HEK293T (cell line): Measurements from ENCODE around the gene UBAC1.

Source experiments
- CTCF ChIA-PET: fragments of 350-600 bp; formaldehyde crosslinking; extraction: SDS; loops from one replicate; lab custom pipeline; 2021; ENCODE audit warnings: antibody characterized with exemption, inconsistent platforms; lab: Yijun Ruan, JAX
- POLR2A ChIA-PET: fragments of 350-600 bp; formaldehyde crosslinking; extraction: SDS; loops from one replicate; lab custom pipeline; 2020; ENCODE audit warnings: antibody characterized with exemption, inconsistent platforms; lab: Yijun Ruan, JAX
- DNase-seq: peaks from one replicate; pipeline ENCODE4 v3.0.0; 2012; ENCODE audit warnings: mixed read lengths; ENCODE audit errors: extremely low spot score
- ARNT ChIP-seq: fragments of 450-650 bp; IDR thresholded peaks from 2 replicates; pipeline ENCODE4 v1.6.1; 2017; ENCODE audit warnings: mild to moderate bottlenecking
- BHLHE40 ChIP-seq: fragments of 450-650 bp; IDR thresholded peaks from 2 replicates; pipeline ENCODE4 v1.6.1; 2016; ENCODE audit warnings: mild to moderate bottlenecking, moderate library complexity, borderline replicate concordance
- CTBP1 ChIP-seq: fragments of 450-650 bp; IDR thresholded peaks from 2 replicates; pipeline ENCODE4 v1.6.1; 2016; ENCODE audit warnings: borderline replicate concordance
- ELF4 ChIP-seq: fragments of 450-650 bp; IDR thresholded peaks from 2 replicates; pipeline ENCODE4 v1.6.1; 2017; ENCODE audit warnings: antibody characterized with exemption
- FOXA1 ChIP-seq: fragments of 450-650 bp; IDR thresholded peaks from 2 replicates; pipeline ENCODE4 v1.6.1; 2016; ENCODE audit warnings: mild to moderate bottlenecking
- FOXK2 ChIP-seq: fragments of 450-650 bp; IDR thresholded peaks from 2 replicates; pipeline ENCODE4 v1.6.1; 2016; ENCODE audit warnings: mild to moderate bottlenecking
- FOXM1 ChIP-seq: fragments of 450-650 bp; IDR thresholded peaks from 2 replicates; pipeline ENCODE4 v1.6.1; 2017; ENCODE audit warnings: mild to moderate bottlenecking, borderline replicate concordance
- HDGF ChIP-seq: fragments of 450-650 bp; IDR thresholded peaks from 2 replicates; pipeline ENCODE4 v1.6.1; 2017; ENCODE audit warnings: antibody characterized with exemption, borderline replicate concordance
- L3MBTL2 ChIP-seq: fragments of 450-650 bp; conservative IDR thresholded peaks from 2 replicates; pipeline ENCODE4 v1.6.1; 2016; ENCODE audit warnings: mild to moderate bottlenecking
- LEF1 ChIP-seq: fragments of 450-650 bp; IDR thresholded peaks from 2 replicates; pipeline ENCODE4 v1.6.1; 2017; ENCODE audit warnings: mild to moderate bottlenecking, borderline replicate concordance
- NFRKB ChIP-seq: fragments of 450-650 bp; IDR thresholded peaks from 2 replicates; pipeline ENCODE4 v1.6.1; 2016; ENCODE audit warnings: mild to moderate bottlenecking, moderate library complexity
- SP1 ChIP-seq: fragments of 450-650 bp; IDR thresholded peaks from 2 replicates; pipeline ENCODE4 v1.6.1; 2017
- SUZ12 ChIP-seq: fragments of 450-650 bp; IDR thresholded peaks from 2 replicates; pipeline ENCODE4 v1.6.1; 2016; ENCODE audit warnings: mild to moderate bottlenecking
- TARDBP ChIP-seq: fragments of 450-650 bp; IDR thresholded peaks from 2 replicates; pipeline ENCODE4 v1.6.1; 2016
- ZNF384 ChIP-seq: fragments of 450-650 bp; IDR thresholded peaks from 2 replicates; pipeline ENCODE4 v1.6.1; 2016
- TF ChIP-seq, protein P1 (sequence below): fragments of 450-650 bp; IDR thresholded peaks from 2 replicates; pipeline ENCODE4 v1.6.1; 2016

The UBAC1 gene

DNA sequence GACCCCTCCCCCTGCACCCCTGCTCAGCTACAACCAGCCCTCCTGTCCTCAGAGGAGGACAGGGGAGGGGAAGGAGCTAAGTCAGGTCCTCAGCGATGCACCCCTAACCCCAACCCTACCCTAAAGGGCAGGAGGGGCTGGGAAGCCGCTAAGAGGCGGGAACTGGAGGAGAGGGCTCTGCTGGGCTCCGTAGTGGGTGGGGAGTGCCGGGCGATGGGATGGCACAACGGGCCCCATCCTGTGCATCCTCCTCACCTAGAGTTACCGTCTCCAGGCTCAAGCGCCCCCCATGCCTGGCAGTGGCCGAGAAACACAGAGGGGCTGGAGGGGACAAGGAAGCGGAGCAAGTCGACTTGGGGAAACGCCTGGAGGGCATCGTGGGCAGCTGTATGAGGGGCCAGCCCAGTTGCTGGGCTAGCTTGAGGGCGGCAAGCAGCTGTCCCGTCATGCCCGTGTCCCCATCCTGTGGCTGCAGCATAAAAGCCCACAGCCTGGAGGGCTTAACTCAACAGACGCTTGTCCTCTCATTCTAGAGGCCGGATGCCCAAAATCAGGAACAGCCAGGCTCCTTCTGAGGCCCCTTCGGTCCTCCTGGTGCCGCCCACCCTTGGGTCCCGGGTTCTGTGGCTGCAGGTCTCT, 23.0 kb upstream of the UBAC1 start:
- ChIA-PET CTCF (interaction anchor here (1.7 kb wide), 1 partner anchor 16 kb away, joined by 4 read pairs; no protein-coding TSS in a partner anchor), POLR2A (interaction anchor here (0.6 to 1.3 kb wide), 2 partner anchors 9 to 134 kb away, joined by 3 read pairs; partner anchors contain the start of gene TMEM250)
- no peak for TF ChIP-seq TARDBP
- TF ChIP-seq HDGF = no peak
- TF ChIP-seq SP1 = no peak
- TF ChIP-seq FOXA1 = no peak
- TF ChIP-seq, protein P1, sequence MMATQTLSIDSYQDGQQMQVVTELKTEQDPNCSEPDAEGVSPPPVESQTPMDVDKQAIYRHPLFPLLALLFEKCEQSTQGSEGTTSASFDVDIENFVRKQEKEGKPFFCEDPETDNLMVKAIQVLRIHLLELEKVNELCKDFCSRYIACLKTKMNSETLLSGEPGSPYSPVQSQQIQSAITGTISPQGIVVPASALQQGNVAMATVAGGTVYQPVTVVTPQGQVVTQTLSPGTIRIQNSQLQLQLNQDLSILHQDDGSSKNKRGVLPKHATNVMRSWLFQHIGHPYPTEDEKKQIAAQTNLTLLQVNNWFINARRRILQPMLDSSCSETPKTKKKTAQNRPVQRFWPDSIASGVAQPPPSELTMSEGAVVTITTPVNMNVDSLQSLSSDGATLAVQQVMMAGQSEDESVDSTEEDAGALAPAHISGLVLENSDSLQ = no peak
- TF ChIP-seq FOXM1 = no peak
- no peak for TF ChIP-seq NFRKB
- no peak for TF ChIP-seq FOXK2
- no peak; the same call in 1 of the 2 replicates for TF ChIP-seq L3MBTL2
- no peak for DNase-seq

DNA sequence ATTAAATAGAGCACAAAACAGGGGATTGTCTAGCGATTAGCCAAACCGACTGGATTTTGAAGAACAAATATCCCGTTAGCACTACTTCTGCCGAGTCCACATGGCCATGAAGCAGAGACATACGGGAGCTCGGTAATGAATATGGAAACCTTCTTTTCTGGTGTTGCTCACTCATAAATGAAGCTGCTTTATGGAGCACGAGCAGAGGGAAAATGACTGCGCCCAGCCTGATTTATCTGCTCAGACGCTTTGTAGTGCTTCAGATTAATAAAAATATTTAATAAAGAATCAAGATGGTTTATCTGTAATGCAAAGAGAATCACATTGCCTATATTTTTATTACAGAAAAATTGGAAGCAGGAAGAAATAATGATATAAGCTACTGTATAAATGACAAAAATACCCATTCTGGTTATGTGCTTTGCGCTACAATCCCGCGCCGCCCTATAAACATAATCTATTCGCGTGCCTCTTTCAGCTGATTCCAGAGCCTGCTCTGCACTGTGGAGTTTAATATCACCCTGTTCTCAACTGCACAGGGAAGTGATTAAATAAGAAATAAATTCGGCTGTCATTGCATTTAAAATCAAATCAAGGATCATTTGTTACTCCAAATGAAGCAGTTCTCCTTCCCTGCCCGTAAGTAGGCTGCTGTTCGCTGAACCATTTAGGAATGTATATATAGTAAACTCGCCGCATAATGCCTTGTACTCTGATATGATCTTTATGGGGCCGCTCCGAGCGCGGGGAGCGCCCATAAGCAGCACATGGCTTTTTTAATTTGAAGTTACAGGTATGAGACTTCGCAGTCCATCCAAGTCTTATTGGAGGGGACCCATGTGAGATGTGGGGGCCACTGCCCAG, 22.3 kb upstream of the UBAC1 start:
- CTCF ChIA-PET = interaction anchor here (1.7 kb wide), 1 partner anchor 15 kb away, joined by 4 read pairs; no protein-coding TSS in a partner anchor
- POLR2A ChIA-PET = interaction anchor here (0.6 to 1.3 kb wide), 2 partner anchors 10 to 135 kb away, joined by 3 read pairs; partner anchors contain the start of gene TMEM250
- no peak for DNase-seq
- no peak for TF ChIP-seq LEF1
- TF ChIP-seq L3MBTL2 = peak; percentile 81

DNA sequence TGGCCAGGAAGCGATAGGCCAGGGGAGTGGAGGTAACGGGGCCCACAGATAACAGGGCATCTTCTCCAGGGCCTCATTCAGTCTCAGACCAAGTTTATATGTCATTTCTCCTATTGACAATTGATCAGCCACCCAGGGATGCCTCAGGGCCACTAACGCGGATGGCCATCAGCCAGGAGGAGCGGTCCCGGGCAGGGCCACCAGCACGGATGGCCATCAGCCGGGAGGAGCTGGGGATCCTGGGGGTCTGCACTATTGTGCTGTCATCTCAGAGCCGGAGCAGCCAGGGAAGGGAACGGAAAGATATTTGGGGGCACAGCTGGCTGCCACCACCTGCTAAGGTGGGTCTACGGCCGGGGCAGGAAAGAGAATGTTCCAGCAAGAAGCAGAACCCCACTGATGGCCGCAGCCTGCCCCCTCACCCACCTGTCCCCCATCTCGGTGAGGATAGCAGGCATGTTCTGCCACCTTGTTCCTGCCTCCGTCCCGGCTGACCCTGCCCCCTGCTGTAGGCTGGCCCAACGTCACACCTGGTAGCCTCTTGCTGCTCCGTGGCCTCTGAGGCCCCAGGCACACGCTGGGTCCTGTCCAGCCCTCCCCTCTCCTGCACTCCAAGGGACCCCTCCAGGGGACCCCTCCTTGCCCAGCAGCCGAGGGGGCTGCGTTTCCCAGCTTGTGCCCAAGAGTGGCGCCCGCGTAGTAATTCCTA, 21.5 kb upstream of the UBAC1 start:
- no peak for TF ChIP-seq L3MBTL2
- no peak for TF ChIP-seq ARNT
- no peak for TF ChIP-seq ELF4
- TF ChIP-seq NFRKB = no peak
- no peak for TF ChIP-seq LEF1
- no peak for TF ChIP-seq FOXK2
- no peak for TF ChIP-seq CTBP1
- TF ChIP-seq, protein P1 = no peak
- DNase-seq = no peak
- ChIA-PET CTCF (interaction anchor here (1.7 kb wide), 1 partner anchor 15 kb away, joined by 4 read pairs; no protein-coding TSS in a partner anchor), POLR2A (interaction anchor here (1.3 kb wide), 1 partner anchor 136 kb away, joined by 3 read pairs; the partner anchor contains the start of gene TMEM250)

DNA sequence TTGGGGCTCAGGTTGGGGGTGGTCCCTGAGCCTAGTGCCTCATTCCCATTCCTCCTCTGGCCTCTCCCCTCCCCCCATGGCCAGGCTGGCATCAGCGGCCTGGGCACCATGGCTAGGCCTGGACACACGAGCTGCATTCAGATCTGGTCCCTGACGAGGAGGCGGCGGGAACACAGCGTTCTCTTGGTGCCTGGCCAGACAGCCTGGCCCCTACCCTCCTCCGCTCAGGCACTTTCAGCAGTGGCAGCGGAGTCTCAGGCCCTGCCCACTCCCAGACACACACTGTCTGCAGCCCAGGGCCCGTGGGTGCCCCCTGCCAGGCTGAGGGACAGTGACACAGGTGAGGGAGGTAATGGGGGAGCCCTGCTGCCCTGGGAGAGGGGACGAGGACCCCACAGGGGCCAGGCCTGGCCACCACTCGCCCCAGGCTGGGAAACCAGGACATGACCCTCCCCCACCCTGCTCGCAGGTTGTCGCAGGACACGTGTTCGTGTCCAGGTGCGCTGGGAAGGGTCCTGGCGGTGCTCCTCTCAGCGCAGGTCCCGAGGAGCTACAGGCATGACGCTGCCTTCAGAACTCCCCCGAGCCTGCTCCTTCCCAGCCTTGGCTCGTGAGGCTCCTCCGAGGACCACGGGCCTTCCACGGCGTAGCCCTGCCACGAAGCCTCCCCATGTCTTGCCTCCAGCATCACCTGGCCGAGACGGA, 19.9 kb upstream of the UBAC1 start:
- TF ChIP-seq LEF1 (no peak), FOXM1 (no peak), ZNF384 (no peak), BHLHE40 (no peak), ELF4 (no peak), HDGF (no peak), FOXK2 (no peak), TARDBP (no peak)
- CTCF ChIA-PET = no interaction called here

DNA sequence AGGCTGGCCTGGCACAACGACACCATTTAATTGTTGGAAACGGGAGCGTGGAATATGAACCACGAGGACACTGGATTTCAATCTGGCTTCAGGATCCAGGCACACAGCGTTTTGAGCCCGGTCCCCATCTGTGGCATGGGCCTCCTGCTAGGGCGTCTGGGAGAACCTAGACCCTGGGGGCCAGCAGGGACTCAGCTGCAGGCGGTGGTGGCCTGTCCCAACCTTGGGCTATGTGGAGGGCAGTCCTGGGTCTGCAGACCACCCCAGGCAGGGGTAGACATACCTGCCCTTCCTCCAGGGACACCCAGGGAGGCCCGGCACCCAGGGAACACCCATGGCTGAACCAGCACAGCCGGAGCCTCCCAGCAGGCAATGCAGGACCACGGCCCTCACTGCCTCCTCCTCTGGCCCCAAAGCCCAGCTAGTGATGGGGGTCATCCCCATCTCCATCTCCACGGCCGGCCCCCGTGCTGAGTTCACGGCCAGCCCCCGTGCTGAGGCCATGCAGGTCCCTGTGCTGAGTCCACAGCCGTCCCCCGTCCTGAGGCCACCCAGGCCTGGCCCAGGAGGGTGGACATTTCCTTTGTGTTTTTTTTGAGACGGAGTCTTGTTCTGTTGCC, 18.5 kb upstream of the UBAC1 start:
- CTCF ChIA-PET = no interaction called here
- POLR2A ChIA-PET = no interaction called here
- no peak for TF ChIP-seq ZNF384
- no peak for TF ChIP-seq ELF4
- TF ChIP-seq SP1 = no peak
- TF ChIP-seq HDGF = no peak
- no peak for TF ChIP-seq SUZ12
- no peak for TF ChIP-seq ARNT
- TF ChIP-seq FOXM1 = no peak
- DNase-seq = no peak

More for the DNA sequence above, 19.9 kb upstream of the UBAC1 start:
- DNase-seq = no peak
- POLR2A ChIA-PET = interaction anchor here (0.5 kb wide), 1 partner anchor 139 kb away, joined by 3 read pairs; no protein-coding TSS in a partner anchor
